Stimulated activated CD8-positive, alpha-beta memory T cell treated with anti-CD3 and anti-CD28 coated beads, Interleukin-15, amount 100 ng/mL, for 24 hours (primary cell): Measurements from ENCODE around the gene HTT-AS.
"Not testable (repeated sequence)": the region's sequence is repeated elsewhere in the genome, so short reads cannot be mapped to it uniquely, and the experiment has no call there.

Experiments used
- DNase-seq: peaks from one replicate; pipeline ENCODE4 v3.0.0-alpha.2; 2020; ENCODE audit warnings: low read depth

HTT-AS gene

GRCh38 chr4:3051141-3051897 lies 23.0 kb downstream of the HTT-AS start:
- not testable (repeated sequence) for DNase-seq

- peak; percentile 22 for DNase-seq
Measured at GRCh38 chr4:3047464-3048286, 26.7 kb downstream of the HTT-AS start.

- DNase-seq = no peak
Measured at GRCh38 chr4:3046623-3047022, 27.7 kb downstream of the HTT-AS start.

- DNase-seq = no peak
Measured at GRCh38 chr4:3046162-3046561, 28.2 kb downstream of the HTT-AS start.

GRCh38 chr4:3044870-3045819 lies 29.2 kb downstream of the HTT-AS start:
- peak; percentile 29 for DNase-seq

GRCh38 chr4:3043282-3044020 lies 30.9 kb downstream of the HTT-AS start:
- DNase-seq = no peak

- DNase-seq = no peak
Measured at GRCh38 chr4:3042226-3042625, 32.1 kb downstream of the HTT-AS start.

- DNase-seq = no peak
Measured at GRCh38 chr4:3041192-3042142, 32.9 kb downstream of the HTT-AS start.

GRCh38 chr4:3040452-3041191 lies 33.7 kb downstream of the HTT-AS start:
- DNase-seq = no peak

- no peak for DNase-seq
Measured at GRCh38 chr4:3039706-3040366, 34.5 kb downstream of the HTT-AS start.

GRCh38 chr4:3037957-3038461 lies 36.3 kb downstream of the HTT-AS start:
- DNase-seq = no peak

GRCh38 chr4:3036131-3036952 lies 38.0 kb downstream of the HTT-AS start:
- DNase-seq = no peak

GRCh38 chr4:3035674-3036073 lies 38.7 kb downstream of the HTT-AS start:
- no peak for DNase-seq

- no peak for DNase-seq
Measured at GRCh38 chr4:3035249-3035648, 39.1 kb downstream of the HTT-AS start.

GRCh38 chr4:3034231-3034630 lies 40.1 kb downstream of the HTT-AS start:
- no peak for DNase-seq

- DNase-seq = no peak
Measured at GRCh38 chr4:3031357-3032082, 42.8 kb downstream of the HTT-AS start.
